K562 (cell line): ENCODE measurements around the gene PHKG2. TPM values are rescaled to one million over a fixed set of nuclear protein-coding genes. Genes with fewer than 3 reads are reported as not detected.

Experiments
- ATAC-seq: fragments of 200-7000 bp; cut with Tn5 transposase; 3 replicates; pipeline ENCODE4 v1.9.1; 2020; ENCODE audit warnings: moderate library complexity
- BruUV-seq: library from RNA; stranded (reverse); fragments of 400-500 nt; replicated peaks from 2 replicates; lab custom pipeline; 2021; lab: Mats Ljungman, UMichigan
- CTCF ChIA-PET: fragments of 300-600 bp; formaldehyde crosslinking; extraction: SDS; loops from one replicate; lab custom pipeline; 2021; ENCODE audit warnings: low intra/inter-chr PET ratio; lab: Yijun Ruan, JAX
- POLR2A ChIA-PET: fragments of 300-600, 350-650 bp; sonication (Branson Sonifier 250); formaldehyde crosslinking; extraction: SDS; loops from one replicate; lab custom pipeline; 2021; ENCODE audit warnings: antibody characterized with exemption, inconsistent platforms; lab: Yijun Ruan, JAX
- DNase-seq, 4 experiments: peaks; one replicate each; pipeline versions ENCODE4 v3.0.0 to v3.0.0-alpha.2; 2011 to 2018; ENCODE audit warnings: low spot score in 3 of 4, mixed read lengths in 3 of 4; ENCODE audit errors: extremely low read depth in 1 of 4
- FAIRE-seq: peaks from 2 replicates; lab custom pipeline; 2011; peaks lifted over from hg19 to GRCh38; lab: Jason Lieb, UNC
- H2AFZ ChIP-seq: 2 replicates; pipeline ENCODE4 v1.6.0; 2011; ENCODE audit warnings: low read depth, low read length, control low read depth, inconsistent platforms
- H3K27ac ChIP-seq: fragments of 200-600 bp; 3 replicates; pipeline ENCODE4 v1.8.0; 2011; ENCODE audit warnings: low read depth, mild to moderate bottlenecking, control low read depth, inconsistent platforms, low read length, moderate library complexity, mixed read lengths; ENCODE audit errors: extremely low read depth
- H3K27me3 ChIP-seq, 2 experiments: fragments of 300-600 bp in 1 of 2; 2 replicates in 1 of 2; 3 replicates in 1 of 2; pipeline versions ENCODE4 v1.6.0 to v1.8.0; 2011; ENCODE audit warnings: inconsistent platforms in 2 of 2, low read length in 2 of 2, mild to moderate bottlenecking in 1 of 2, mixed read lengths in 1 of 2, moderate library complexity in 1 of 2; ENCODE audit not compliant: control insufficient read depth in 2 of 2, insufficient read depth in 2 of 2
- H3K36me3 ChIP-seq: fragments of 300-600 bp; 3 replicates; pipeline ENCODE4 v1.8.0; 2011; ENCODE audit warnings: mild to moderate bottlenecking, low read length, inconsistent platforms; ENCODE audit not compliant: control insufficient read depth, insufficient read depth
- H3K4me1 ChIP-seq, 2 experiments: fragments of 200-600 bp in 1 of 2; replicated peaks in 1 of 2; 2 replicates in 1 of 2; 3 replicates in 1 of 2; pipeline versions ENCODE4 v1.5.1 to v1.8.0; 2011; ENCODE audit warnings: inconsistent platforms in 2 of 2, low read length in 2 of 2, mild to moderate bottlenecking in 1 of 2, mixed read lengths in 1 of 2, moderate library complexity in 1 of 2; ENCODE audit not compliant: control insufficient read depth in 2 of 2, insufficient read depth in 2 of 2
- H3K4me2 ChIP-seq: 2 replicates; pipeline ENCODE4 v1.6.1; 2011; ENCODE audit warnings: low read length, control low read depth, inconsistent platforms, mixed read lengths; ENCODE audit not compliant: insufficient read depth
- H3K4me3 ChIP-seq: fragments of 200-600 bp; sonication (generic), shearing (Covaris generic); 2 replicates; pipeline ENCODE4 v1.5.1; 2016; ENCODE audit warnings: control low read depth, inconsistent platforms
- H3K79me2 ChIP-seq: fragments of 200-600 bp; 3 replicates; pipeline ENCODE4 v1.8.0; 2011; ENCODE audit warnings: low read length, inconsistent platforms; ENCODE audit not compliant: control insufficient read depth, insufficient read depth
- H3K9ac ChIP-seq, 2 experiments: 2 replicates each; pipeline versions ENCODE4 v1.6.0 to v1.6.1; 2011; ENCODE audit warnings: low read depth in 2 of 2, low read length in 2 of 2, control low read depth in 1 of 2, inconsistent platforms in 1 of 2, mild to moderate bottlenecking in 1 of 2, mixed read lengths in 1 of 2; ENCODE audit not compliant: insufficient read depth in 1 of 2
- H3K9me1 ChIP-seq: one replicate; pipeline ENCODE4 v1.6.0; 2011; ENCODE audit warnings: inconsistent platforms, mild to moderate bottlenecking, low read length, moderate library complexity; ENCODE audit not compliant: control insufficient read depth, insufficient read depth
- H3K9me3 ChIP-seq: replicated peaks from 2 replicates; pipeline ENCODE4 v1.5.1; 2011; ENCODE audit warnings: low read depth, low read length, inconsistent platforms; ENCODE audit not compliant: control insufficient read depth, insufficient read depth
- H4K20me1 ChIP-seq: replicated peaks from 2 replicates; pipeline ENCODE4 v1.6.1; 2011; ENCODE audit warnings: low read length, inconsistent platforms, mixed read lengths; ENCODE audit not compliant: control insufficient read depth, insufficient read depth
- ARHGAP35 ChIP-seq: fragments of 450-650 bp; IDR thresholded peaks from 2 replicates; pipeline ENCODE4 v1.6.1; 2018; ENCODE audit not compliant: partially characterized antibody
- CBX1 ChIP-seq: sonication (generic); IDR thresholded peaks from 2 replicates; pipeline ENCODE4 v1.6.1; 2016; ENCODE audit warnings: antibody characterized with exemption, low read depth, mild to moderate bottlenecking
- ESRRA ChIP-seq: fragments of 450-650 bp; IDR thresholded peaks from 2 replicates; pipeline ENCODE4 v1.6.1; 2014; ENCODE audit warnings: low read depth, mild to moderate bottlenecking, moderate library complexity, borderline replicate concordance
- FOXA3 ChIP-seq, 2 experiments: fragments of 450-650 bp in 1 of 2; sonication (generic) in 1 of 2; formaldehyde crosslinking; IDR thresholded peaks in 1 of 2; conservative IDR thresholded peaks in 1 of 2; 2 replicates each; pipeline versions ENCODE4 v1.4.0 to v1.8.0; 2020 to 2022; ENCODE audit warnings: mild to moderate bottlenecking in 2 of 2, missing genetic modification reagents in 1 of 2
- HIVEP1 ChIP-seq: fragments of 250-450 bp; sonication (Bioruptor Pico); IDR thresholded peaks from 2 replicates; pipeline ENCODE4 v1.4.0; 2020; ENCODE audit warnings: mild to moderate bottlenecking
- MECOM ChIP-seq: fragments of 250-450 bp; sonication (Bioruptor Pico); IDR thresholded peaks from 2 replicates; pipeline ENCODE4 v1.8.0; 2022; ENCODE audit warnings: inconsistent platforms
- MIER1 ChIP-seq: fragments of 450-650 bp; IDR thresholded peaks from 2 replicates; pipeline ENCODE4 v1.6.1; 2016; ENCODE audit warnings: antibody characterized with exemption, mild to moderate bottlenecking, low read depth
- POLR2G ChIP-seq: fragments of 200-400 bp; formaldehyde crosslinking; IDR thresholded peaks from 2 replicates; pipeline ENCODE4 v1.6.1; 2017; ENCODE audit warnings: low read depth, mild to moderate bottlenecking, antibody characterized with exemption, low read length, moderate library complexity
- RBFOX2 ChIP-seq: fragments of 200-400 bp; formaldehyde crosslinking; IDR thresholded peaks from 2 replicates; pipeline ENCODE4 v1.6.1; 2017; ENCODE audit warnings: low read depth, mild to moderate bottlenecking, low read length, moderate library complexity
- RFX5 ChIP-seq: IDR thresholded peaks from 2 replicates; pipeline ENCODE4 v1.6.1; 2011; ENCODE audit warnings: low read depth, mild to moderate bottlenecking, improper control_type of control experiment, low read length
- THRB ChIP-seq: fragments of 450-650 bp; formaldehyde crosslinking; conservative IDR thresholded peaks from 2 replicates; pipeline ENCODE4 v1.4.0; 2022; ENCODE audit warnings: mild to moderate bottlenecking, missing genetic modification characterization
- ZBTB33 ChIP-seq: sonication (generic); formaldehyde crosslinking; IDR thresholded peaks from 2 replicates; pipeline ENCODE4 v1.8.1; 2023; ENCODE audit warnings: mild to moderate bottlenecking, missing genetic modification reagents
- ZNF263 ChIP-seq: sonication (generic); formaldehyde crosslinking; IDR thresholded peaks from 2 replicates; pipeline ENCODE4 v1.8.0; 2022; ENCODE audit warnings: mild to moderate bottlenecking, missing genetic modification reagents, borderline replicate concordance
- ZNF3 ChIP-seq: fragments of 250-450 bp; sonication (Bioruptor Pico); IDR thresholded peaks from 2 replicates; pipeline ENCODE4 v1.5.0; 2021; ENCODE audit warnings: mild to moderate bottlenecking, moderate library complexity
- WGBS: fragments of 100-300 bp; shearing (Covaris generic); methylation state at CpG from one replicate; pipeline ENCODE4 v1.1.6; 2016; ENCODE audit warnings: low coverage, mixed read lengths; ENCODE audit not compliant: insufficient coverage; ENCODE audit errors: missing lambda C conversion rate; 5-methylcytosine and 5-hydroxymethylcytosine counted together
- in situ Hi-C: fragments of 300-500 bp; cut with MboI; formaldehyde crosslinking; loops from 4 replicates; pipeline ENCODE4 v1.15.0; 2018; ENCODE audit warnings: inconsistent platforms, mixed read lengths
- intact Hi-C: fragments of 100-400 bp; cut with micrococcal nuclease; formaldehyde crosslinking; loops from 2 replicates; pipeline ENCODE4 v1.14.2; 2022
- polyA plus RNA-seq, 8 experiments: library from polyadenylated mRNA; depleted of rRNA in 4 of 8; stranded (reverse) in 5 of 8; unstranded in 3 of 8; fragments of >200 nt; fragmentation: Nextera tagmentation in 2 of 8; fragmentation: Illumina TruSeq in 1 of 8; extraction: Ambion mirVana in 2 of 8; extraction: Trizol in 1 of 8; gene quantifications; 2 replicates each; pipeline versions ENCODE4 v1.2.1 to v1.2.3, GENCODE V29; 2011 to 2014; ENCODE audit warnings: inconsistent platforms in 1 of 8, missing spikeins in 1 of 8
- total RNA-seq, 7 experiments: library from RNA; depleted of rRNA in 6 of 7; stranded (reverse); fragments of >200 nt in 6 of 7; fragmentation: Illumina TruSeq in 2 of 7; extraction: Trizol in 2 of 7; gene quantifications; 2 replicates each; pipeline versions ENCODE4 v1.2.1 to v1.2.3, GENCODE V29; 2011 to 2021; ENCODE audit warnings: low replicate concordance in 1 of 7

PHKG2 gene
- total and polyA plus RNA-seq, 9 of the 15 experiments (the other 6 are each of a cell fraction or from before 2014, with no cell fraction given), result 5.8 to 54.2 (median 30.7) TPM

GRCh38 chr16:30771726-30772125, 23.5 kb downstream of the PHKG2 start (continued):
- peak; percentile 65 for TF ChIP-seq POLR2G
- TF ChIP-seq THRB (CRISPR knock-in tag), result no peak
- no peak for TF ChIP-seq MECOM
- peak; percentile 58; the same call in 1 of the 2 replicates for TF ChIP-seq RBFOX2
- TF ChIP-seq ZNF263 (CRISPR knock-in tag), result peak; percentile 11; the same call in 1 of the 2 replicates
- no peak for TF ChIP-seq MIER1
- no peak for TF ChIP-seq ARHGAP35
- TF ChIP-seq HIVEP1 (CRISPR knock-in tag), result no peak
- TF ChIP-seq RFX5, result no peak

- ChIA-PET POLR2A (interaction anchor here (0.7 to 2.6 kb wide), 8 partner anchors 9 to 147 kb away, joined by 3 to 19 read pairs (median 4); partner anchors contain the start of genes PHKG2 and ZNF629), CTCF (no interaction called here)
- H3K9me3 ChIP-seq, result no peaks in the 10 kb centered on the region
- H3K27ac ChIP-seq, result no peak overlapping the region
- no TSS peak for BruUV-seq
- H3K4me3 ChIP-seq, result no peak overlapping the region
- DNase-seq (no peak), FAIRE-seq (no peak), ATAC-seq (no peak)
- peaks cover 63% of the 10 kb centered on the region; the same call in 2 of the 3 replicates for H3K36me3 ChIP-seq
- in situ Hi-C loops (no loop called here), intact Hi-C loops (loop anchor here (10.0 kb wide), 1 partner anchor 59 kb away; no protein-coding TSS in a partner anchor)
- peaks cover 24 to 43% of the 10 kb centered on the region in 2 experiments for H3K4me1 ChIP-seq
- peaks cover 5% of the 10 kb centered on the region; the same call in 1 of the 2 replicates for H4K20me1 ChIP-seq
- no peaks in the 10 kb centered on the region for H3K9me1 ChIP-seq
- WGBS, result 87% methylated on average over 11 of the region's 14 CpGs
- no peak overlapping the region for H2AFZ ChIP-seq
- no peaks in the 10 kb centered on the region for H3K27me3 ChIP-seq
- no peak overlapping the region for H3K4me2 ChIP-seq
- H3K9ac ChIP-seq, result 0 out of 4 replicates have a peak overlapping the region, but pooled peaks of 1 of the 2 experiments have one; percentile 14
- H3K79me2 ChIP-seq, result peaks cover 28% of the 10 kb centered on the region
- peak; percentile 53; the same call in 1 of the 2 replicates for TF ChIP-seq POLR2G
- TF ChIP-seq ESRRA, result no peak
- TF ChIP-seq FOXA3 (CRISPR knock-in tag; conservative IDR thresholded peaks at IDR 0.05 in 1 of 2, IDR thresholded peaks at IDR 0.05 in 1 of 2), result no peak
- no peak for TF ChIP-seq CBX1
- peak; percentile 55; the same call in 1 of the 2 replicates for TF ChIP-seq ZBTB33 (CRISPR knock-in tag)
- TF ChIP-seq ZNF3, result no peak
Measured at GRCh38 chr16:30773826-30774225, 25.6 kb downstream of the PHKG2 start.
